Endothelial cell (in vitro differentiated cells): ENCODE data around the gene CYFIP1. TPM values are rescaled to one million over a fixed set of nuclear protein-coding genes. Genes with fewer than 3 reads are reported as not detected.

Experiments
- DNase-seq: peaks from one replicate; pipeline ENCODE4 v3.0.0; 2021; ENCODE audit warnings: low spot score
- H3K27ac Mint-ChIP-seq: one replicate; pipeline ENCODE4 v1.8.0; 2021; ENCODE audit warnings: mixed read lengths, inconsistent platforms; ENCODE audit not compliant: unreplicated experiment
- H3K27me3 Mint-ChIP-seq: one replicate; pipeline ENCODE4 v1.8.0; 2021; ENCODE audit warnings: mild to moderate bottlenecking, moderate library complexity, mixed read lengths, inconsistent platforms; ENCODE audit not compliant: unreplicated experiment
- H3K36me3 Mint-ChIP-seq: one replicate; pipeline ENCODE4 v1.8.0; 2021; ENCODE audit warnings: mild to moderate bottlenecking, low read depth, mixed read lengths, inconsistent platforms; ENCODE audit not compliant: unreplicated experiment
- H3K4me1 Mint-ChIP-seq: one replicate; pipeline ENCODE4 v1.8.0; 2021; ENCODE audit warnings: mild to moderate bottlenecking, mixed read lengths, inconsistent platforms; ENCODE audit not compliant: unreplicated experiment
- H3K4me3 Mint-ChIP-seq: one replicate; pipeline ENCODE4 v1.8.0; 2021; ENCODE audit warnings: mild to moderate bottlenecking, mixed read lengths, inconsistent platforms; ENCODE audit not compliant: unreplicated experiment
- H3K9me3 Mint-ChIP-seq: one replicate; pipeline ENCODE4 v1.8.0; 2021; ENCODE audit warnings: mixed read lengths, inconsistent platforms; ENCODE audit not compliant: unreplicated experiment
- CTCF ChIP-seq: fragments of 200-600 bp; sonication (generic); IDR thresholded peaks from one replicate; pipeline ENCODE4 v1.5.0; 2021; ENCODE audit warnings: antibody characterized with exemption; ENCODE audit not compliant: unreplicated experiment
- total RNA-seq: library from RNA; stranded (reverse); fragmentation: NEBNext Ultra II Directional; extraction: Animal tissue kit (Norgen Biotek cat#: 25700); gene quantifications from one replicate; pipeline ENCODE4 v1.2.1, GENCODE V29; 2021; ENCODE audit not compliant: unreplicated experiment

The CYFIP1 gene
- total RNA-seq, 1 donor from 2014 or later, result 154 TPM

DNA sequence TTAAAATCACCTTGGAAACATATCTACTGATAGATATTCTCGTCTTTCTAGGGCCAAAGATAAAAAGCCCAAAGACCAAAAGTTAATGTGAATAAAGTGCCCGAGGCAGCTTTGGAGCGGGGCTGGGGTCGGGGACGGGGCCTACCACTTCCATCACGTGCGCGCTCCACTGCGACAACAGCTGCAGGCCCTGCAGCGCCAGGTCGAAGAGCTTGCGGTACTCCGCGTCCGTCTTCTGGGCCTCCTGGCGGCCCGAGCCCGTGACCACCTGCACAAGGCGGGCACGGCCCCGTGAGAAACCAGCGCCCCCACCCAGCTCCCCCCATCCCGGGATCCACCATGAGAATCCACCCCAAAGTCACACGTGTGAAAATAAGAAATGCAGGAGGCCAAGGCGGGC, 52.4 kb downstream of the CYFIP1 start:
- no peak for TF ChIP-seq CTCF
- Mint-ChIP-seq H3K36me3 (peaks cover 9% of the 10 kb centered on the region), H3K27ac (no peak overlapping the region), H3K4me1 (no peaks in the 10 kb centered on the region), H3K9me3 (no peaks in the 10 kb centered on the region), H3K27me3 (peaks cover 1% of the 10 kb centered on the region), H3K4me3 (no peak overlapping the region)
- no peak for DNase-seq

- TF ChIP-seq CTCF, result no peak
- Mint-ChIP-seq H3K36me3 (peaks cover 16% of the 10 kb centered on the region), H3K9me3 (no peaks in the 10 kb centered on the region), H3K27ac (no peak overlapping the region), H3K4me3 (no peak overlapping the region), H3K4me1 (no peaks in the 10 kb centered on the region), H3K27me3 (no peaks in the 10 kb centered on the region)
- no peak for DNase-seq
Measured at GRCh38 chr15:22925875-22926274, 54.3 kb downstream of the CYFIP1 start.

DNA sequence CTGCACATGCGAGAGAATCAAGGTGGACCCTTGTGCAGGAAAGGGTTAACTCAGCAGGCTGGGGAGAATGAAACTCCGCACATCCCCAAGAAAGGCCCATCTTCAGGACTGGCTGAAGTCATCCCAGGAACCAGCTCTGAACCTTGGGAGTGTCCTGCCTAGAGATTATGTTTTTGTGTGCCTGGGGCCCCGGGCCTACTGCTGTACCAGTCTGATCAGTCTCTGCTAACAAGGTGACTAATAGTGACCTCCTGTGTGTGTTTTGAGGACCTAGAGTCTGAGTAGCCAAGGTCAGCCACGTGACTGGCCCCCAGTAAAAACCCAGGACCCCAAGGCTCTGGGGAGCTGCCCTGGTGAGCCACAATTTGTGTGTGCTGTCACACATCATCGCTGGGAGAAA, 58.2 kb downstream of the CYFIP1 start:
- no peak for TF ChIP-seq CTCF
- Mint-ChIP-seq H3K27ac (no peak overlapping the region), H3K27me3 (no peaks in the 10 kb centered on the region), H3K9me3 (no peaks in the 10 kb centered on the region), H3K36me3 (peaks cover 27% of the 10 kb centered on the region), H3K4me3 (no peak overlapping the region), H3K4me1 (no peaks in the 10 kb centered on the region)
- no peak for DNase-seq

GRCh38 chr15:22919171-22919570, 61.0 kb downstream of the CYFIP1 start:
- no peak for TF ChIP-seq CTCF
- DNase-seq, result no peak
- Mint-ChIP-seq H3K4me3 (no peak overlapping the region), H3K4me1 (no peaks in the 10 kb centered on the region), H3K27ac (no peak overlapping the region), H3K27me3 (no peaks in the 10 kb centered on the region), H3K36me3 (peaks cover 34% of the 10 kb centered on the region), H3K9me3 (no peaks in the 10 kb centered on the region)

DNA sequence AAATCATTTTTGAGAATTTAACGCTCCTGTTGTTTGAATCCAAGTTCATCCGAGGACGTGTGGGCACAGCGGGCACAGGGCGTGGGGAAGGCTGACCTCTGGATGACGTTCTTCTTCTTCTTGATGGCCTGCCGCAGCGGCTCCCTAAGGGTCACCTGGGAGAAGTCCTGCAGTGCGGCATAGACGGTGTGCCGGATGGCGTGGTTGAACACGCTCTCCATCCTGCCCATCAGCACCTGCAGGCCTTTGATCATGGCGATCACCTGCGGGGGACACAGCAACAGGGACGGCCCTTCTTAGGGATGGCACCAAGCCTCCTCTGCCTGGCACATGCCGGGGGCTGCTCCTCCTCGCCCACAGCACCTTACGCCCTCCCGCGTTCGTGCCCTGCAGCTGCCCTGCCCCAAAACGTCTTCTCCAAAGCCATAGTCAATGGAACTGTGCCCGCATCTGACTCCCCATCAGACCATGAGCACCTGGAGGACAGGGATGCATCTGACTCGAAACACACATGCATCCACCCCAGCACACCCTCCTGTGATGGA, 61.5 kb downstream of the CYFIP1 start:
- Mint-ChIP-seq H3K27ac (no peak overlapping the region), H3K27me3 (no peaks in the 10 kb centered on the region), H3K36me3 (peaks cover 36% of the 10 kb centered on the region), H3K4me1 (no peaks in the 10 kb centered on the region), H3K9me3 (no peaks in the 10 kb centered on the region), H3K4me3 (no peak overlapping the region)
- no peak for TF ChIP-seq CTCF
- DNase-seq, result no peak
